Loucy (cell line): ENCODE results near the gene BAG3.

Source experiments
- EZH2phosphoT487 ChIP-seq: fragments of 200-600 bp; IDR thresholded peaks from 2 replicates; pipeline ENCODE4 v1.6.1; 2018; ENCODE audit warnings: antibody characterized with exemption, mild to moderate bottlenecking, moderate library complexity, borderline replicate concordance
- TF ChIP-seq, protein P1 (sequence below): fragments of 200-600 bp; sonication (generic); conservative IDR thresholded peaks from 2 replicates; pipeline ENCODE4 v1.5.1; 2014; ENCODE audit warnings: mild to moderate bottlenecking, antibody characterized with exemption, low read length

DNA sequence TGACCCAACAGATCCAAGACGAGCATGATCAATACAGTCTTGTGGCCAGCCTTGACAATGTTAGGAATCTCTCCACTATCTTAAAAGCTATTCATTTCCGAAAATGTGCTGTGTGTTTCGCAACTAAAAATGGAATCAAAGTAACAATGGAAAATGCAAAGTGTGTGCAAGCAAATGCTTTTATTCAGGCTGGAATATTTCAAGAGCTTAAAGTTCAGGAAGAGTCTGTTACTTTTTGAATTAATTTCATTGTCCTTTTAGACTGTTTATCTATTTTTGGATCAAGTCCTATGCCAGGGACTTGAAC is 30.1 kb upstream of the BAG3 start:
- TF ChIP-seq EZH2phosphoT487 = no peak
- TF ChIP-seq, protein P1, sequence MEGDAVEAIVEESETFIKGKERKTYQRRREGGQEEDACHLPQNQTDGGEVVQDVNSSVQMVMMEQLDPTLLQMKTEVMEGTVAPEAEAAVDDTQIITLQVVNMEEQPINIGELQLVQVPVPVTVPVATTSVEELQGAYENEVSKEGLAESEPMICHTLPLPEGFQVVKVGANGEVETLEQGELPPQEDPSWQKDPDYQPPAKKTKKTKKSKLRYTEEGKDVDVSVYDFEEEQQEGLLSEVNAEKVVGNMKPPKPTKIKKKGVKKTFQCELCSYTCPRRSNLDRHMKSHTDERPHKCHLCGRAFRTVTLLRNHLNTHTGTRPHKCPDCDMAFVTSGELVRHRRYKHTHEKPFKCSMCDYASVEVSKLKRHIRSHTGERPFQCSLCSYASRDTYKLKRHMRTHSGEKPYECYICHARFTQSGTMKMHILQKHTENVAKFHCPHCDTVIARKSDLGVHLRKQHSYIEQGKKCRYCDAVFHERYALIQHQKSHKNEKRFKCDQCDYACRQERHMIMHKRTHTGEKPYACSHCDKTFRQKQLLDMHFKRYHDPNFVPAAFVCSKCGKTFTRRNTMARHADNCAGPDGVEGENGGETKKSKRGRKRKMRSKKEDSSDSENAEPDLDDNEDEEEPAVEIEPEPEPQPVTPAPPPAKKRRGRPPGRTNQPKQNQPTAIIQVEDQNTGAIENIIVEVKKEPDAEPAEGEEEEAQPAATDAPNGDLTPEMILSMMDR = no peak
